ENCODE measurements around the gene NOL4L.
"Not testable (repeated sequence)": the region's sequence is repeated elsewhere in the genome, so short reads cannot be mapped to it uniquely, and the experiment has no call there.

Gene NOL4L

GRCh38 chr20:32594204-32594603 is 9.1 kb upstream of the NOL4L start:
- no peak for DNase-seq

DNA sequence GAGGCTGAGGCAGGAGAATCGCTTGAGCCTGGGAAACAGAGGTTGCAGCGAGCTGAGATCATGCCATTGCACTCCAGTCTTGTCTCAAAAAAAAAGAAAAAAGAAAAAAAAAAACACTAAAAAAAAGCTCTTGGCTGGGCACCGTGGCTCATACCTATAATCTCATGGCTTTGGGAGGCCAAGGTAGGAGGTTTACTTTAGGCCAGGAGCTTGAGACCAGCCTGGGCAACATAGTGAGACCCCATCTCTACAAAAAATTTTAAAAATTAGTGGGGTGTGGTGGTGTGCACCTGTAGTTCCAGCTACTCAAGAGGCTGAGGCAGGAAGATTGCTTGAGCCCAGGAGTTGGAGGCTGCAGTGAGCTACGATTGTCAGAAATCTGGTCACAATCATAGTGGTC is 7.5 kb upstream of the NOL4L start:
- not testable (repeated sequence) for DNase-seq

DNA sequence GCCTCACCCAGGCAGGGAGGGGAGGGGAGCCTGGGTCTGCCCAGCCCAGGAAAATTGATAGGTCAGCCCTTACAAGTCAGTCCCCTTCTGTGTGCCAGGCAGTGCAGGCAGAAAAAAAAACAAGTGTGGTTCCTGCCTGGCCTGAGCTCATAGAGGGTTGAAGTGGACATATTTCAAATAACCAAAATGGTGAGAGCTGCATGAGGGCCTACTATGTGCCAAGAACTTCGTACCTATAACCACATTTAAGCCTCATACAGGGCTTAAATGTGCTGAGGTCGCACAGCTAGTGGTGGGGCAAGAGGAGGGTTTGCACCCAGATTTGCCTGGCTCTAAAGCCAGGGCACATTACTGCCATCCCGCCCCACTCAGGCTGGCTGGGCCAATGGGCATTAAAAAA is 6.9 kb upstream of the NOL4L start:
- no peak for DNase-seq

GRCh38 chr20:32589769-32590168 is 4.6 kb upstream of the NOL4L start:
- DNase-seq: no peak

- peak; percentile 39 for DNase-seq
Measured at GRCh38 chr20:32589256-32589655, 4.1 kb upstream of the NOL4L start.

DNA sequence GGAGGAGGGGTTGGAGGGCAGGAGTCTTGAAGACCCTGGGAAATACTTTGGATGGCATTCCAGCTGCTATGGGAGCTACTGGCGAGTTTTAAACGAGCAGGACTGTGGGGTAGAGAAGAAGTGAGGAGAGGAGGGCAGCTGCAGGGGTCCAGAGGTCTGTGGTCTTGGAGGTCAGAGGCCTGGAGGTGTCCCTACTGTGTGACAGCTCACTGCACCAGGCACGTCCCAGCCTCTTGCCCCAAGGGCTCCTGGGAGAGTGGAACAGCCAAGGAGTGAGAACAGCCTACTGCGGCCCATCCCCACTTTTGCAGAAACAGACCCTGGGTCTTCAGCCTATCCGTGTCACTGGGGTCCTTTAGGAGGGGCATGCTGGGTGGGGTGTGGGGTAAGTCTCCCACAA is 2.9 kb upstream of the NOL4L start:
- no peak for DNase-seq

DNA sequence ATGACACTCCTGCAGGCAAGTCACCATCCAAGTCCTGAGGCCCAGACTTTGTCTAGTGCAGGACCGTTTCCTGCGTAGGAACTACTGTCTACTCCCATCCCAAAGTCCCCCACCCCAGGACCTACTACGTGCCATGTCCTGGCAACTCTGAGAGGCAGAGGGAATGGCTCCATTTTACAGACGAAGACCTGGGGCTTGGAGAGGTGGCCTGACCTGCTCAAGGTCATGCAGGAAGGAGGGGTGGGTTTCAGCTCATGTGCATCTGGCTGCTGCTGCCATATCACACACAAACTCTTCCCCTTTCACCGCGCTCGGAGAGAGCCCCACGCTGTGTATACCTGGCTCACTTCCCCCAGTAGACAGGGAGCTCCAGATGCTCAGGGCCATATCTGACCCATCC is 1.2 kb upstream of the NOL4L start:
- no peak for DNase-seq

GRCh38 chr20:32585586-32586127 is 524 bp upstream of the NOL4L start:
- DNase-seq: no peak

DNA sequence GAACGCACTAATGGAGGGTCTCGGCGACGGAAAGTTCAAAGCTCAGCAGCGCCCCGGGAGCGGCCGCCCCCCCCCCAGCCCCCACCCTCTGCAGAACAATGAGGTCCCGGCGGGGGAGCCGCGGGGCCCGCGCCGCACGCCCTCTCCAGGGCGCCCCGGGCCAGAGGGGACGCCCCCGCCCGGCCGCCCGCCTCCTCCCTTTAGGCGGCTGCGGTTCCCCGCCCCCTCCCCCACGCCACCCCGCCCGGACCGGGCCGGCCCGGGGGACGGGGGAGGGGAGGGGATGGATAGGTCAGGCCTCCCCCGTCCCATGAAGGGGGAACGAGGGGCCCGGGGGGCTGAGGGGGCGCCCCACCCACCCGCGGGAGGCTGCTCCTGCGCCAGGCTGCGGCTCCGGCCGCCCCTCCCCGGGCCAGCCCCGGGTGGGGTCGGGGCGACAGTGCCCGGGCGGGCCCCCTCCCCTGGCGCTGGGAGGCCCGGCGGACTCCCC is 1.5 kb downstream of the NOL4L start:
- no peak for DNase-seq

- DNase-seq: no peak
Measured at GRCh38 chr20:32582659-32583580, 2.2 kb downstream of the NOL4L start.

- no peak for DNase-seq
Measured at GRCh38 chr20:32581839-32582658, 3.1 kb downstream of the NOL4L start.

GRCh38 chr20:32580970-32581838 is 3.9 kb downstream of the NOL4L start:
- DNase-seq: peak; percentile 35

GRCh38 chr20:32580219-32580969 is 4.7 kb downstream of the NOL4L start:
- DNase-seq: no peak

GRCh38 chr20:32578840-32579390 is 6.2 kb downstream of the NOL4L start:
- no peak for DNase-seq

GRCh38 chr20:32578062-32578461 is 7.1 kb downstream of the NOL4L start:
- DNase-seq: not testable (repeated sequence)

- no peak for DNase-seq
Measured at GRCh38 chr20:32577657-32578056, 7.5 kb downstream of the NOL4L start.

DNA sequence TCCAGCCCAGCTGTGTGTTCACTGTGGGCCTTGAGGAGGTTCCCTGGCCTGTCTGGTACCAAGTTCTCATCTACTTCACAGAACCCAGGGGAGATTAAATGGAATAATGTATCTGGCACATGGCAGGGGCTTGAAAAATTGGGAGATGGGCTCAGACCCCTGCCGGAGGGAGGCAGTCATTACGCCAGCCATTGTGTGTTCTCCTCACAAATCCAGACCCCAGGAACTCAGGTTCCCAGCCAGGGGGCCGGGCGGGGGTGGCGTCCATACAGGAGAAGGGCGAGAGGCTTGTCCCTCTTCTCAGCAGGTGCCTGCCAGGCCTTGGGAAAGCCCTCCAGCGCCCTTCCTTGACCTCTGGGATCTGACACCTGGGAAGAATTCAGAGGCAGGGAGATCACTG is 8.1 kb downstream of the NOL4L start:
- no peak for DNase-seq

- DNase-seq: no peak
Measured at GRCh38 chr20:32576560-32576959, 8.6 kb downstream of the NOL4L start.

DNA sequence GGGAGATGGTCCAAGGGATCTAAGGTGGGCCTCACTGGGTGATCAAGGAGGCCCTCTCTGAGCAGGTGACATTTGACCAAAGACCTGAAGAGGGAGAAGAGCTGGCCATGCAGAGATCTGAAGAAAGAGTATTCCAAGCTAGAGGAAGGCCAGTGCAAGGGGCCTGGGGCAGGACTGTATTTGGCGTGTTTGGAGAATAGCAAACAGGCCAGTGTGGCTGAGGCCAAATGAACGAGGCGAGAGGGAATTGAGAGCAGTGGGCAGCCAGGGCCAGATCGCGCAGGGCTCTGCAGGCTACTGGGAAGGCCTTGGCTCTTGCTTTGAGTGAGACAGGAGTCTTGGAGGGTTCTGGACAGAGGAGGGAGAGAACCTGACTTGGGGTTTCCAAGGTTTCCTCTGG is 9.3 kb downstream of the NOL4L start:
- DNase-seq: no peak

GRCh38 chr20:32575227-32575581 is 9.9 kb downstream of the NOL4L start:
- no peak for DNase-seq

Measured in CD4-positive, alpha-beta T cell treated with Interferon gamma for 1 hour (primary cell).